ENCODE measurements around the gene SCYGR3.

Gene SCYGR3

GRCh38 chr2:227614740-227615139 is at the start of gene SCYGR3:
TSS of gene SCYGR3 (minus strand) at chr2:227614840. CDS start at chr2:227614840, 0 bp downstream.
- no peak for DNase-seq

- DNase-seq = no peak
Observed at GRCh38 chr2:227661827-227662226, 47.2 kb upstream of the SCYGR3 start.

GRCh38 chr2:227661025-227661649 is 46.5 kb upstream of the SCYGR3 start:
- DNase-seq = no peak

GRCh38 chr2:227657199-227657845 is 42.7 kb upstream of the SCYGR3 start:
- no peak for DNase-seq

- DNase-seq = no peak
Observed at GRCh38 chr2:227655454-227655853, 40.8 kb upstream of the SCYGR3 start.

GRCh38 chr2:227654426-227654825 is 39.8 kb upstream of the SCYGR3 start:
- no peak for DNase-seq

- no peak for DNase-seq
Observed at GRCh38 chr2:227653419-227653818, 38.8 kb upstream of the SCYGR3 start.

- DNase-seq = no peak
Observed at GRCh38 chr2:227643990-227644551, 29.4 kb upstream of the SCYGR3 start.

GRCh38 chr2:227642656-227643055 is 28.0 kb upstream of the SCYGR3 start:
- no peak for DNase-seq

- DNase-seq = no peak
Observed at GRCh38 chr2:227634201-227634600, 19.6 kb upstream of the SCYGR3 start.

GRCh38 chr2:227632827-227633226 is 18.2 kb upstream of the SCYGR3 start:
- DNase-seq = no peak

- DNase-seq = no peak
Observed at GRCh38 chr2:227630322-227630721, 15.7 kb upstream of the SCYGR3 start.

- DNase-seq = no peak
Observed at GRCh38 chr2:227629435-227629834, 14.8 kb upstream of the SCYGR3 start.

- no peak for DNase-seq
Observed at GRCh38 chr2:227627769-227628168, 13.1 kb upstream of the SCYGR3 start.

GRCh38 chr2:227626580-227627151 is 12.0 kb upstream of the SCYGR3 start:
- DNase-seq = no peak

GRCh38 chr2:227625420-227625819 is 10.8 kb upstream of the SCYGR3 start:
- DNase-seq = no peak

GRCh38 chr2:227623226-227623625 is 8.6 kb upstream of the SCYGR3 start:
- no peak for DNase-seq

- no peak for DNase-seq
Observed at GRCh38 chr2:227617316-227618230, 2.9 kb upstream of the SCYGR3 start, which contains the start of gene SCYGR4. TSS of gene SCYGR4 (plus strand) at chr2:227617498. CDS start at chr2:227617498, 0 bp downstream.

- DNase-seq = no peak
Observed at GRCh38 chr2:227616631-227617030, 2.0 kb upstream of the SCYGR3 start.

GRCh38 chr2:227615906-227616305 is 1.3 kb upstream of the SCYGR3 start:
- DNase-seq = no peak

- no peak for DNase-seq
Observed at GRCh38 chr2:227615181-227615580, 541 bp upstream of the SCYGR3 start.

- no peak for DNase-seq
Observed at GRCh38 chr2:227614246-227614645, 394 bp downstream of the SCYGR3 start.

GRCh38 chr2:227613272-227613660 is 1.4 kb downstream of the SCYGR3 start:
- DNase-seq = no peak

Measured in NK-92 treated with Interleukin-12 subunit alpha and Interleukin-12 subunit beta, amount 100 ng/mL, for 24 hours (cell line).